ENCODE measurements around the gene SCN5A.

SCN5A gene

DNA sequence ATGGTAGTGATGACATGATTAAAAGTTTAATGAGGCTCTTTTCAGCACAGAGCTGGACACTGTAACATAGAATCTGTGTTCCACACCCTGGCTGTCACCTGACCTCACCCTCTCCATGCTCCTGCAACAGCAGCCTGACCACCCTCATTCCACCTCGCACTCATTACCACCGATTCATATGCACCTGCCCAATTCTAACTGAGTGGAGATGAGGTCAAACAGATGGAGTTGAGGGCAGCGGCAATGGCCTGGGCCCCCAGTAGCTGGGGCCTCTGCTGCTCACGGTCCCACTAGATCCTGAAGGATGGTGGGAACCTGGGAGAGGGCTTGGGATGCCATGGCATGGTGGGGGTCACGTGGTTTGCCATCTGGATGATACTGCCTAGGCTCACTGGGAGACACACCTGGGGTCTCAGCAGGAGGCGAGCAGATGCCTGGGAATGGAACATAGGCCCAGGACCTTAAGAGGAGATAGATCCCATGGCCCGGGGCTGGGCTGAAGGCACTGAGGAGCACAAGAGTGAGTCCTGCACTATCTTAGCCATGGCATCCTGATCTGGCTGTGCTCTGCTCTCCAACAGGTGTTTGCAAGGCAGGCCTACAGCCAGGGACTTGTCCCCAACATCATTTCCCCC, 1.3 kb downstream of the SCN5A start:
- H3K4me3 ChIP-seq (ENCODE audit: low read depth, low read length): peak overlapping the region; percentile 54
- DNase-seq (ENCODE audit: low read depth): no peak

DNA sequence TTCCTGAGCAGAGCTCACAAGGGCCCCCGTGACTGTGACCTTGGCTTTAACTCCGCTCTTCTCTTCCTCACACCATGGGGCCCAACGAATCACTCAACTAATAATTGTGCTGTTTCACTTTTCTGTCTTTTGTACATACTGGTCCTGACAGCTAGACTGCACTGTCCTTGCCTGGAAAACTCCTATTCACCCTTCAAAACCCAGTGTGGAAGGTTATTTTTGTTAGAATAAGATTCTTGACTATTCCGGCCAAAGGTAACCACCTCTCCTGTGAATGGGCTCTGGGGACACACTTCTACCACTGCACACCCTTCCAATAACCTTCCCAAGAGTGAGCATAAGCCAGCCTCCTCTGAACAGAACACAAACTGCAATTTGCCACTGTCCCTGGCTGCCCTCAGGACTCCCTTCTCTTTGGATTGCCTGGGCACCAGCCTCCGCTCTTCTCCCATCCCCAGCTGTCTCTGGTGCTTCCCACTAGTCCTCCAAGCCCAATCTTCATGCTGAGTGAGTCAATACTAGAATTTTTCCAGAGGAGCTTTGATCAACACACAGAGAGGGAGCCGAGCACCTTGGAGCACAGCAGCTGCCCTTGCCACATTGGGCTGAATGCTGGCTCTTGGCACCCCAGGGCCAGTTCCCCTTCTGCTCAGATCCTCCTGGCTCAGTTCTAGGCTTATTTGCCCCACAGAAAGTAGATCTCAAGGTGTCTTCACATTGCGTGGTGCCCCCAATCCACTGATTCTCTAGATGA, 2.1 kb downstream of the SCN5A start:
- DNase-seq (ENCODE audit: low read depth): no peak
- no peak overlapping the region for H3K4me3 ChIP-seq (ENCODE audit: low read depth, low read length)

GRCh38 chr3:38646630-38647029, 2.9 kb downstream of the SCN5A start:
- H3K4me3 ChIP-seq (ENCODE audit: low read depth, low read length): no peak overlapping the region
- DNase-seq (ENCODE audit: low read depth): no peak

- H3K4me3 ChIP-seq (ENCODE audit: low read depth, low read length): no peak overlapping the region
- DNase-seq (ENCODE audit: low read depth): no peak
Measured at GRCh38 chr3:38646062-38646461, 3.4 kb downstream of the SCN5A start.

GRCh38 chr3:38645601-38646000, 3.9 kb downstream of the SCN5A start:
- no peak for DNase-seq (ENCODE audit: low read depth)
- H3K4me3 ChIP-seq (ENCODE audit: low read depth, low read length): no peak overlapping the region

DNA sequence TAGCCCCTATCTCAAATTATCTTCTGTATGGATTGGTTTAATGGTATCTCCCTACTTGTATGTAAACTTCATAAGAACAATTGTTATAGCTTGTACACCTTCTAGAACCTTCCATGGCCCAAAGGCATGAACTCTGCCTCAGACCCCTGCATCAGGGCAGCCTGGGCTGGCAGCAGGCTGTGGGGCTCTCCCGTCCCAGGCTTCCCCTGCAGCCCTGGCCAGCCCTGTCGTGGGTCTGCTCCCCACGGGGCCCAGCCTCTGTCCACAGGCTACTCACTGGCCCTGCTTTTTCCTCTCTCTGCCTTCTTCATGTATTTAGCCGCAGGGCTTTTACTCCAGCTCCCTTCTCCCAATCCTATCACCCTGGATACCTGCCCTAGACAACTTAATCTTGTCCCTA, 4.4 kb downstream of the SCN5A start:
- no peak for DNase-seq (ENCODE audit: low read depth)
- no peak overlapping the region for H3K4me3 ChIP-seq (ENCODE audit: low read depth, low read length)

DNA sequence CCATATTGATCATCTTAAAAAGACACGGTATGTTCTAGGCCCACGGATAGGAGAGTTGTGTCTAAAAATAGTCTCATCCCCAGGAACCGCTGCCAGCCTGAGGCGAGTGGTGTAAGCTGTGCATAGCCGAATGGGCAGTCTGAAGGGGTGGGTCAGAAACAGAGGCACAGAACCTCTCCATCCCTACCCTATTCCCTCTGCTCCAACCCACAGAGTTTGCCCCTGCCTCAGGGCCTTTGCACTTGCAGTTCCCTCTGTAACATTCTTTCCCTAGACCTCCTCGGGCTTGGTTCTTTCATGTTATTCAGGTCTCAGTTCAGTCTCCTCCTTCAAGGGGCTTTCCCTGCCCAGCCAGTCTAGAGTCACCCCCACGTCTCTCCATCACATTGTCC, 4.8 kb downstream of the SCN5A start:
- DNase-seq (ENCODE audit: low read depth): no peak

GRCh38 chr3:38644016-38644661, 5.3 kb downstream of the SCN5A start:
- no peak overlapping the region for H3K4me3 ChIP-seq (ENCODE audit: low read depth, low read length)
- DNase-seq (ENCODE audit: low read depth): no peak

More for the DNA sequence above, 4.8 kb downstream of the SCN5A start:
- H3K4me3 ChIP-seq (ENCODE audit: low read depth, low read length): no peak overlapping the region

DNA sequence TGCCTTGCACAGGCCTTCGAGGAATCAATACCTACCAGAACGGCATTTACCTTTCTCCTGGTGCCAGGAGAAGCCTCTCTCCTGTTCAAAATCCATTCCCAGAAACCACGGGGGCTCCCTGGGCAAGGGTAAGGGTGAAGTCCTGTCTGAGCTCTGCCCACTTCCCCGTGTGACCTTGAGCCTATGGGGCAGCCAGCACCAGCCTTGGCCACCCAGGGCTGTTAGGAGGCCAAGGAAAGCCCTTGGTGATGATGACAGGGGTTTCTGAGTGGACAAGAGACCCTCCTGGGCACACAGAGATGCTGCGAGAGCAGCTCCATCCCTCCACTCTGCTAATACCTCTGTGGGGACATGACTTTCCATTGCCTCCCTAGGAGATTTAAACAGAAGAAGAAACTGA, 5.9 kb downstream of the SCN5A start:
- no peak for DNase-seq (ENCODE audit: low read depth)
- H3K4me3 ChIP-seq (ENCODE audit: low read depth, low read length): no peak overlapping the region

- no peak overlapping the region for H3K4me3 ChIP-seq (ENCODE audit: low read depth, low read length)
- no peak for DNase-seq (ENCODE audit: low read depth)
Measured at GRCh38 chr3:38643090-38643489, 6.4 kb downstream of the SCN5A start.

- DNase-seq (ENCODE audit: low read depth): no peak
- no peak overlapping the region for H3K4me3 ChIP-seq (ENCODE audit: low read depth, low read length)
Measured at GRCh38 chr3:38641461-38642110, 7.9 kb downstream of the SCN5A start.

DNA sequence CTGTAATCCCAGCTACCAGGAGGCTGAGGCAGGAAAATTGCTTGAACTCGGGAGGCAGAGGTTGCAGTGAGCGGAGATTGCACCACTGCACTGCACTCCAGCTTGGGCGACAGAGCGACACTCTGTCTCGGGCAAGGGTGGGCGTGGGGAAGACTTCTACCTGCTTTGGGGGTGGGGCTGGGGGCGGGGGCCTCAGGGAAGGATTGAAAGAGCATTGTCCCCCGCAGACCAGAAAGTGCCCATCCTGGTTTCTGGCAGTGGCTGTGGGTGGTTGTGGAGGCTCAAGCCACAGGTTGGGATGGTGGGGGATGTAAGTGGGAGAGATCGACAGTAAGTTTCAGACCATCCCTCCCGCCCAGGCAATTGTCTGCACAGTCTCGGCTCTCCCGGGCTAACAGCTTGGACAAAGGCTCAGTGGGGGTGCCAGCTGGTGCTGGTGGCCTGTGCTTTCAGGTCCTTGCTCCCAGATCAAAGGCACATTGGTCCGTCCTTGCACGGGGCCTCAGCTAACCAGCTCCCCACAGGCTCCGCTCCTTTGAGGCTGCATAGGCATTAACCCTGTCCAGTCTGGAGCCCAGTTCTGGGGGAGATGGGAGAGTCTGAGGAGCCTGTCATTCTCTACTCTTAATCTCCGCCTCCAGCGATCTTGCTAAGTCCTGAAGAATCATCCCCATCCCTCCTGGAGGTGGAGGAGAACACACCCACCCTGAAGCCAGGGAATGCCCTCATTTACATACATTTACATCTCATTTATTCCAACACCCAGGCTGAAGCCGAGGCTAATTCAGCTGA, 8.6 kb downstream of the SCN5A start:
- DNase-seq (ENCODE audit: low read depth): no peak

DNA sequence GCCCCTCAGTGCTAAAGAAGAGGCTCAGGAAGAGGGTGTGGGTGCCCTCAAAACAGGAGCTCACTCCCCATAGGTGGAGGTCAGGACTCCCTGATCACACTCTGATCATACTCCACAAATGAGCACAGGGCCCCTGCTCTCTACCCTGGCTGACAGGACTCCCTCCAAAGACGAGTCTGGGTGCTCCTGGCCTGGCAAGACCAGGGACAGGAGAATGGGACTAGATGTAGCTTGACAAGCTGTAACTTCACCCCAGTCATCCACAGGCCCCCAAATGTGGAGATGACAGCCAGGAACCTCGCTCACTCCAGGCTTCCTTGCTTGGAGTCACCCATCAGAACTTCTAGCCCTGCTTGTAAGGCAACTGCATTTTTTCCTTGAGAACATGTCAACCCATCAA, 11.1 kb downstream of the SCN5A start:
- H3K4me3 ChIP-seq (ENCODE audit: low read depth, low read length): no peak overlapping the region
- no peak for DNase-seq (ENCODE audit: low read depth)

More for the DNA sequence above, 8.6 kb downstream of the SCN5A start:
- no peak overlapping the region for H3K4me3 ChIP-seq (ENCODE audit: low read depth, low read length)

- H3K4me3 ChIP-seq (ENCODE audit: low read depth, low read length): no peak overlapping the region
- no peak for DNase-seq (ENCODE audit: low read depth)
Measured at GRCh38 chr3:38637906-38638305, 11.6 kb downstream of the SCN5A start.

DNA sequence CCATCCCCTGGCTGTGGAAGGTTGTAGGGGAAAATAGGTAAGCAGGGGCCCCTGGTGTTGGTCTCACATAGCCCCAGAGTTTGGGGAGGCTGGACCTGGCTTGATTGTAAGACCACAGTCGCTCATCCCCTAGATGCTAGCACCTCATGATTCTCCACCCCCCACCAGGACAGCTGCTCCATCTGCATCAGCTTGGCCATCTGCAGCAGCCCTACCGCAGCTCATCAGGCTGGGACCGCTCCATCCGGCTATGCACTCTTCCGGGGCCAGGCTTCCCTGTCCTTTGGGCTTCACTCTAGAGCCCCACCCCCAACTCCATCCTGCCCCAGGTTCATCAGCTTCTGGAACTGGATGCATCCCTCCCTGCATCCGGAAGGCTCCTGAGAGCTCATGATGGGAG, 12.6 kb downstream of the SCN5A start:
- H3K4me3 ChIP-seq (ENCODE audit: low read depth, low read length): no peak overlapping the region
- DNase-seq (ENCODE audit: low read depth): no peak

DNA sequence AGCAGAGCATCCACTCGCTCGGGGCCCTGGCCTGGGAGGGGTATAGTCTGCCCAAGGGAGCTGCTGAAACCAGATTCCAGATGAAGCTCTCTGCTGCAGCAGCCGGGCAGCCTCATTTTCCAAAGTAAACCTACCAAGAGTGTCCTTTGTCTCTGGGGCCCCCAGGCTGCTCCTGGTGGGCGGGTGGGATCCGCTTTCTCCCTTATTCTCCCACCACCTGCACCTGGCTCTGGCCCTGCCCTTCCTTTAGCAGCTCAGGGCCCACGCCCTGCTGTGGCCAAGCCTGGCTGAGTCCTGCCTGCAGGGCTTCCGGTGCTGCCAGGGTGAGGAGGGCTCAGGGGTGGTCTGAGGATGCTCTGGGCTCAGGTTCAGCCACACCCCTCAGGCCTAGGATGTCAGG, 13.0 kb downstream of the SCN5A start:
- no peak overlapping the region for H3K4me3 ChIP-seq (ENCODE audit: low read depth, low read length)
- DNase-seq (ENCODE audit: low read depth): no peak

- DNase-seq (ENCODE audit: low read depth): peak; percentile 15
- no peak overlapping the region for H3K4me3 ChIP-seq (ENCODE audit: low read depth, low read length)
Measured at GRCh38 chr3:38634111-38634510, 15.4 kb downstream of the SCN5A start.

DNA sequence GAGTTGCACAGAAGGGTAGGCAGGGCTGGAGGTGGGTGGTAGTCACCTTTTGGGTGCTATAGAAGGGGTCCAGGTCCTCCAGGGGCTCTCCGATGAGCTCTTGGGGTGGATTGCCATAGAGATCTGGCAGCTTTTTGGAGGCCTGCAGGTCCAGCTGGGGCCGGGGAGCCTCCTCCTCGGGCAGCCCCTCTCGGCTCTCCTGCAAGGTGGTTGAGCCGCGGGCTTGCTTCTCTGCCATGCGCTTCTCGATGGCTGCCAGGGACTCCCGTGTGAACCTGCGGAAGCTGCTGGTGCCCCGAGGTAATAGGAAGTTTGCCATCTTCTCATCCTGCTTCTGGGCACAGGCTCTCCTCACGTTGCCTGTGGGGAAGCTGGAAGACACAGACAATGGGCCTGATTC, 16.5 kb downstream of the SCN5A start:
- no peak overlapping the region for H3K4me3 ChIP-seq (ENCODE audit: low read depth, low read length)
- no peak for DNase-seq (ENCODE audit: low read depth)

DNA sequence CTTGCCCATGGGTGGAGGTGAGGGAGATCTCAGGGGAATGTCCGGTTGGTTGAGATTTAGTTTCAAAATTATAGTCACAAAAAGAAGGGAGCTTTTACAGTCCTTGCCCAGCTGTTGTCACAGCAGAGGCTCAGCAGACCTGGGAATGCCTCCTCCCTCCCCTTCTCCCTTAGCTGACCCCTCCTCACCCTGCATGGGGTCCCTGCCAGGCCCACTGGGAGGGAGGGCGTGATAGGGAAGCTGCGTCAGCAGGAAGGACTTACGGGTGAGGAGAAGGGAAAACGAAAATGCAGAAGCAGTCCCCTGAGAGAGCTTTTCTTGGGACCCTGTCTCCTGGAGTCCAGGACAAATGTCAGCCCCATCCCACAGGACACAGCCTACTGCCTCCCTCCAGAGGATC, 18.9 kb downstream of the SCN5A start:
- no peak for DNase-seq (ENCODE audit: low read depth)
- no peak overlapping the region for H3K4me3 ChIP-seq (ENCODE audit: low read depth, low read length)

- DNase-seq (ENCODE audit: low read depth): no peak
- H3K4me3 ChIP-seq (ENCODE audit: low read depth, low read length): no peak overlapping the region
Measured at GRCh38 chr3:38630070-38630469, 19.4 kb downstream of the SCN5A start.
